ENCODE results near the gene OR2C3. TPM values are rescaled to one million over a fixed set of nuclear protein-coding genes. Genes with fewer than 3 reads are reported as not detected.
"Not testable (repeated sequence)": the region's sequence is repeated elsewhere in the genome, so short reads cannot be mapped to it uniquely, and the experiment has no call there.

Gene OR2C3
- total RNA-seq, 1 donor = not detected

DNA sequence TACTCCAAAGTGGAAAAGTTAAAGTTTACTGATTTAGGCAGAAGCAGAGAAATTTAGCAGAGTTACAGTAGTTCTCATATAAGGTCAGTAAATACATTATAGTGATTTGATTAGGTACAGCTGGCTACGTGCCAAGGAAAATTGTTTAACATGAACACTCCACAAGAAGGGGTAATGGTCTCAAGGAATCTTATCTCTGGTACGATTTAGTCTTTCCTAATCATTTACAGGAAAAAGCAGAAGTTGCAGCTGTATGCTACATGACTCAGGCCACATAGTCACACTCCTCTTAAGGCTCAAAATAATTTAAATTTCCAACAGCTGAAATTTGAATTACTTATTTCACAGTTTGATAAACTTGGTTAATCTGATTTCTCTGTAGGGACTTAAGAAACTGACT is 41.5 kb downstream of the OR2C3 start:
- TF ChIP-seq, protein P1, sequence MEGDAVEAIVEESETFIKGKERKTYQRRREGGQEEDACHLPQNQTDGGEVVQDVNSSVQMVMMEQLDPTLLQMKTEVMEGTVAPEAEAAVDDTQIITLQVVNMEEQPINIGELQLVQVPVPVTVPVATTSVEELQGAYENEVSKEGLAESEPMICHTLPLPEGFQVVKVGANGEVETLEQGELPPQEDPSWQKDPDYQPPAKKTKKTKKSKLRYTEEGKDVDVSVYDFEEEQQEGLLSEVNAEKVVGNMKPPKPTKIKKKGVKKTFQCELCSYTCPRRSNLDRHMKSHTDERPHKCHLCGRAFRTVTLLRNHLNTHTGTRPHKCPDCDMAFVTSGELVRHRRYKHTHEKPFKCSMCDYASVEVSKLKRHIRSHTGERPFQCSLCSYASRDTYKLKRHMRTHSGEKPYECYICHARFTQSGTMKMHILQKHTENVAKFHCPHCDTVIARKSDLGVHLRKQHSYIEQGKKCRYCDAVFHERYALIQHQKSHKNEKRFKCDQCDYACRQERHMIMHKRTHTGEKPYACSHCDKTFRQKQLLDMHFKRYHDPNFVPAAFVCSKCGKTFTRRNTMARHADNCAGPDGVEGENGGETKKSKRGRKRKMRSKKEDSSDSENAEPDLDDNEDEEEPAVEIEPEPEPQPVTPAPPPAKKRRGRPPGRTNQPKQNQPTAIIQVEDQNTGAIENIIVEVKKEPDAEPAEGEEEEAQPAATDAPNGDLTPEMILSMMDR (IDR thresholded peaks at IDR 0.05; ENCODE audit: insufficient read depth, low read depth, low read length) = no peak
- H3K4me3 ChIP-seq (ENCODE audit: low read depth, low read length) = no peak overlapping the region
- DNase-seq (ENCODE audit: low read depth) = peak; percentile 3

DNA sequence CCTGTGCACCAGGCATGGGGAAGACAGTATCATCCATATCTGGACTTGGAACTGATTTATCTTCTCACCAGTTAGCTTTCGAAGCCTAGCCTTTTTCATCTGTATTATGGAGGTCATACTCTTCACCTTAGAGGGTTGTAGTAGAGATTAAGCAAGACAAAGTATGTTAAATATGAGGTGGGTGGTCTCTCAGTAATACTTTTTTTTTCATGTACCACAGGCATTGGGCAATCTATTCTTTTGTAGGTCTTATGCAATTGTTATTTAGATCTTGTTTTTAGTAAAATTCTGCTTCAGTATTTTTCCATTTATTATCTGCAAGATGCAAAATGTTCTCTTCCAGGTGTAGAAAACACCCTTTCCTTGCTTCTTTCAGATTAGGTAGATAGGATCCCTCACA is 43.1 kb downstream of the OR2C3 start:
- DNase-seq (ENCODE audit: low read depth) = no peak
- TF ChIP-seq, protein P1 (IDR thresholded peaks at IDR 0.05; ENCODE audit: insufficient read depth, low read depth, low read length) = no peak
- H3K4me3 ChIP-seq (ENCODE audit: low read depth, low read length) = no peak overlapping the region

DNA sequence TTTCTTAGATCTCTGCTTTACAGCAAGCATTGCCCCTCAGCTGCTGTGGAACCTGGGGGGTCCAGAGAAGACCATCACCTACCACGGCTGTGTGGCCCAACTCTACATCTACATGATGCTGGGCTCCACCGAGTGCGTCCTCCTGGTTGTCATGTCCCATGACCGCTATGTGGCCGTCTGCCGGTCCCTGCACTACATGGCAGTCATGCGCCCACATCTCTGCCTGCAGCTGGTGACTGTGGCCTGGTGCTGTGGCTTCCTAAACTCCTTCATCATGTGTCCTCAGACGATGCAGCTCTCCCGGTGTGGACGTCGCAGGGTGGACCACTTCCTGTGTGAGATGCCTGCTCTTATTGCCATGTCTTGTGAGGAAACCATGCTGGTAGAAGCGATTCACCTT is 44.9 kb downstream of the OR2C3 start:
- H3K4me3 ChIP-seq (ENCODE audit: low read depth, low read length) = no peak overlapping the region
- DNase-seq (ENCODE audit: low read depth) = no peak
- TF ChIP-seq, protein P1 (IDR thresholded peaks at IDR 0.05; ENCODE audit: insufficient read depth, low read depth, low read length) = no peak

DNA sequence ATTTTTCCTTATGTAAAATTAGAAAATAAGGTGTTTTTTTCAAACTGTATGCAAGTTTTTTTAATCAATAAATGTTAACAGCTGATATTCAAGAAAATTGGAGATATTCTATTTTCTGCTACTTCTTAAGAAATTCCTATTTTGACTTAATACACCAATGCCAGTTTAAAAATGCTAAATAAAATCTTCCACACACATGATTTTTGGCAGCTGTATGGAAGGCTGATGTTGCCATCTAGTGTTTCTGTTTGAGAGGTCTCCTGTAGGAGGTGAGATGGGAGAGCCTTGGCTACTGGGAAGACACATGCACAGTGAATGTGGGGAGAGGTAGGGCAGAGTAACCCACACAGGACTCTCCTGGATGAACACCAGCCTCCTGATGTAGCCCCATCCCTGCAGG is 49.2 kb downstream of the OR2C3 start:
- TF ChIP-seq, protein P1 (IDR thresholded peaks at IDR 0.05; ENCODE audit: insufficient read depth, low read depth, low read length) = peak; percentile 67
- peak; percentile 61 for DNase-seq (ENCODE audit: low read depth)
- no peak overlapping the region for H3K4me3 ChIP-seq (ENCODE audit: low read depth, low read length)

DNA sequence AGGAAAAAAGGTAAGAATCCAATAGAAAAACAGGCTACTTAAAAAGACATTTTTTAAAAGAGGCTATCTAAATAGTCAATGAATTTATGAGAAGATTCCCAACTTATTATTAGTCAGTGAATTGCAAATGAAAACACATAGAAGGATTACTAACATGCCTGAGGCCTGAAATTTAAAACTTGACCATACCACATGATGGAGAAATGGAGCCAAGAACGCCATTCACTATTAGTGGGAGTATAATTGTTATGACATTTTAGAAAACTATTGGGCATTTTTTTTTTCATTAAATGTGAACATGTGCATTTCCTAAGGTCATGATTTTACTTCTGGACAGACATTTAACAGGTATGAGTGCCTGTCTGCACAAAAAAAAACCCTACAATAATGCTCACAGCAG is 53.5 kb downstream of the OR2C3 start:
- TF ChIP-seq, protein P1 (IDR thresholded peaks at IDR 0.05; ENCODE audit: insufficient read depth, low read depth, low read length) = no peak
- DNase-seq (ENCODE audit: low read depth) = peak; percentile 28
- no peak overlapping the region for H3K4me3 ChIP-seq (ENCODE audit: low read depth, low read length)

DNA sequence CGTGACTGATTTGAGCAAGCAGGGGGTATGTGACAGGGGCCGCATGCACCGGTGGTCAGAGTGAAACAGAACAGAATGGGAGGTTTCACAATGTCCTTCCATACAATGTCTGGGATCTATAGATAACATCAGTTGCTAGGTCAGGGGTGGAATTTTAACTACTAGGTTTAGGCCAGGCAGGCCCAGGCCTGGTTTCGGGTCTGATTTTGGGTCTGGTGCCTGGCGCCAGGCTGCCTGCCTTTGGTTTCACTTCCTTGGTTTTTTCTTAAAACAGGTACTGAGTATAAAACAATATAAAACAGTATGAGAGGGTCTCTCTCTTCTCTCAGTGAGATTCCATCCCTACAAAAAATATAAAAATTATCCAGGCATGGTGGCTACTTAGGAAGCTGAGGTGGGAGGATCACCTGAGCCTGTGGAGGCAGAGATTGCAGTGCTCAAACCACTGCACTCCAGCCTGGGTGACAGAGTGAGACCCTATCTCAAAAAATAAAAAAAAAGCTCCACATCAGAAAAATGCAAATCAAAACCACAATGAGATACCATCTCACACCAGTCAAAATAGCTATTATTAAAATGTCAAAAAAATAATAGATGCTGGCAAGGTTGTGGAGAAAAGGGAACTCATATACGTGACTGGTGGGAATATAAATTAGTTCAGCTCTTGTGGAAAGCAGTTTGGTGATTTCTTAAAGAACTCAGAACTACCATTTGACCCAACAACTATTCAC is 59.7 kb downstream of the OR2C3 start:
- H3K4me3 ChIP-seq (ENCODE audit: low read depth, low read length); DNase-seq (ENCODE audit: low read depth): not testable (repeated sequence)

DNA sequence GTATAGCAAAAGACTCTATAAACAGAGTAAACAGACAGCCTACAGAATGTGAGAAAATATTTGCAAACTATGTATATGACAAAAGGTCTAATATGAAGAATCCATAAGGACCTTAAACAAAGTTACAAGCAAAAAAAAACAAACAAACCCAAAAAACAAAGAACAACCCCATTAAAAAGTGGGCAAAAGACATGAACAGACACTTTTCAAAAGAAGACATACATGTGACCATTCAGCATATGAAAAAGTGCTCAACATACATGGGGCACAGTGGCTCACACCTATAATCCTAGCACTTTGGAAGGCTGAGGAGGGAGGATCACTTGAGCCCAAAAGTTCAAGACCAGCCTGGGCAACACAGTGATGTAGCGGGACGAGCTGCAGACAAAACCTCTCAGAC is 60.4 kb downstream of the OR2C3 start:
- TF ChIP-seq, protein P1 (IDR thresholded peaks at IDR 0.05; ENCODE audit: insufficient read depth, low read depth, low read length) = no peak
- no peak overlapping the region for H3K4me3 ChIP-seq (ENCODE audit: low read depth, low read length)
- no peak for DNase-seq (ENCODE audit: low read depth)

Other genes with a start within 250 kb of the OR2C3 start
- gene ZNF496, start 204.6 kb downstream of the OR2C3 start, total RNA-seq = 19.4 and 27.4 TPM in 2 replicates
- 0.43 and 0.97 TPM in 2 replicates for gene NLRP3, start 120.3 kb downstream of the OR2C3 start, total RNA-seq
- gene OR2B11, start 78.3 kb downstream of the OR2C3 start, total RNA-seq = not detected in 2 replicates
- not detected in 2 replicates for gene GCSAML, start 12.7 kb upstream of the OR2C3 start, total RNA-seq
- not detected in 2 replicates for gene OR2G2, start 51.9 kb upstream of the OR2C3 start, total RNA-seq
- not detected in 2 replicates for gene OR2G3, start 69.1 kb upstream of the OR2C3 start, total RNA-seq
- gene OR13G1, start 143.3 kb upstream of the OR2C3 start, total RNA-seq = not detected in 2 replicates
- not detected in 2 replicates for gene OR6F1, start 180.2 kb upstream of the OR2C3 start, total RNA-seq
- gene OR14K1, start 202.2 kb upstream of the OR2C3 start, total RNA-seq = not detected in 2 replicates
- gene OR14A2, start 211.7 kb upstream of the OR2C3 start, total RNA-seq = not detected in 2 replicates
- gene OR1C1, start 224.1 kb upstream of the OR2C3 start, total RNA-seq = not detected in 2 replicates

Measured in fibroblast of villous mesenchyme (primary cell).